ENCODE results near the gene SLC22A2.
"Not testable (repeated sequence)": the region's sequence is repeated elsewhere in the genome, so short reads cannot be mapped to it uniquely, and the experiment has no call there.

The SLC22A2 gene

DNA sequence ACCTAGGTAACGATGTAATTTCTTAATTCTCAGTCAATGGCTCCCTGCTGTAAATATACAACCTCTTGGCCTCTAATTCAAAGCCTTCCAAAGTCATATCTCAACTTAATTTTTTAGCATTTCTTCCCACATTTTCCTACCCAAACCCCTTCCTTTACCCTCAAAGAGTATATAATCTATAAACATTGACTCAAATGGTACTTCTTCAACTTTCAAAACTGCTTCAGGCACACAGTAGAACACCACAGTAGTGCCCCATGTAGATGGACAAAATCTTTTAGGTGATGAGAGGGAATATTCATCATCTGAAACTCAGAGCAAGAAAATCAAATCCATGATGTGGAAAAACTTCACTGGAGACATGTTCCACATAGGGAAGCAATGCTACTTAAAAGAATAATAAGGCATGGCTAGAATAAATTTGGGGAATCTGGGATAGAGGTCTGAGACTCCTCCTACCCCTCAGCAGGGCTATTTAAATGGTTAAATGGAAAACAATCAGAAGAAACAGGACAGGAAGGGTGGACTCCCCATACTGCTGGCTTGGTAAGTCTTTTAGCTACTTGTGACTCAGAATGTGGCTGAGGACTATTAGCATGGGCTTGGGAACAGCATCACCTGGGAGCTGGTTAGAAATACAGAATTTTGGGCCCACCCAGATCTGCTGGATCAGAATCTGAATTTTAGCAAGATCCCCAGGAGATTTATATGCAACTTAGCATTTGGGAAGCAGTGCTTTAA, 6.4 kb downstream of the SLC22A2 start:
- in situ Hi-C loops (cut with MboI; ENCODE audit: low sequenced_read_pairs) = no loop called here

DNA sequence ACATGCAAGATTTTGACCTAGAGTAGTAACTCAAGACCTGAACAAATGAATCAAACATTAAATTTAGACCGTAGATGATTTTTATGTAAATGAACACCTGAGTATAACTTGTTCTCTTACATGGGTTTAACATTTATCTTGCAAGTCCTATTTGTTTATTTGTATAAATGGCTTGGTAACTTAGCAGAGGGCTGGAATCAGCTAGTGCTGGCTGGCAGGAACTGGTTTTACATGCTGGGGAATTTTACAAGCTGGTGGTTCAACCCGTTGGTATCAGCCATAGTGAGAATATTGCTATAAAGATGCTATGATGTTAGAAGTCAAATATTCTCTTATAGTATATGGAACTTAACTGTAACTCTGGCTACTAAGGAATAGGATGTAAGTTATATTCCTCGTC, 8.9 kb downstream of the SLC22A2 start:
- in situ Hi-C loops (cut with MboI; ENCODE audit: low sequenced_read_pairs) = no loop called here

DNA sequence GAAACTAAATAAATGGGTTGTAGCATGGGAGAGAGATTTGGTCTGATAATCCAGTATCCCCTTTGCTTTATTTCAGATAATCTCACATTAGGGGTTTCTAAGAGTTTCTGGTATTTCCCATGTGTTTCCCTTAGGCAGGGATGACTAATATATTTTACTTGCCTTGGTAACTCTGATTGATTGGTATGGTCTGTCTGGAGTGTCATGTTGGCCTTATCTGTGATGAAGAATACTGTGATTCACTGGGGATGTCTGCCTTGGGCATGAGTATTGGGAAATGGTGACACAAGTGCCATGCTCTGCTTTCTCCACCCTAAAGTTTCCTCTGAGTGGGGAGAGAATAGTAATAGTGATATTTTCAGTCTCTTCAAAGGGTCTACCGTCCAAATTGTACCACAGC, 10.1 kb downstream of the SLC22A2 start:
- in situ Hi-C loops (cut with MboI; ENCODE audit: low sequenced_read_pairs) = no loop called here

DNA sequence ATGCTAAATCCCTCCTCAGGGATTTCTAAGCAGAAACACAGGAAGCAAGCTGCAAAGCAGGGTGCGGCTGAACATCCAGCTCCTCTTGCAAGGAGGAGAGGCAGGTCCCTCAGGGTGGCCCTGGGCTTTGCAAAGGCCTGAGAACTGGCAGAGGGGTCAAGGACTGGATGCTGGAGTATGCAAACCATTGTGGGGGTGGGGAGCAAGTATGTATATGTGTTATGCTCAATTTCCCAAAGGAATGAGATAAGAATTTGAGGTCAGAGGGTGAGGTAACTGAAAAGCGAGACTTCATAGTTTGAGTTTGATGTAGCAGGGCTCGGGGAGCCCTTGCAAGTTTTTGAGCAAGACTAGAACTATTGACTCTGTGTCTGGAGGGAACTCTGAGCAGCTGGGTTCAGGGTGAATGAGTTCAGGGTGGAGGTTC, 11.2 kb downstream of the SLC22A2 start:
- in situ Hi-C loops (cut with MboI; ENCODE audit: low sequenced_read_pairs) = no loop called here

DNA sequence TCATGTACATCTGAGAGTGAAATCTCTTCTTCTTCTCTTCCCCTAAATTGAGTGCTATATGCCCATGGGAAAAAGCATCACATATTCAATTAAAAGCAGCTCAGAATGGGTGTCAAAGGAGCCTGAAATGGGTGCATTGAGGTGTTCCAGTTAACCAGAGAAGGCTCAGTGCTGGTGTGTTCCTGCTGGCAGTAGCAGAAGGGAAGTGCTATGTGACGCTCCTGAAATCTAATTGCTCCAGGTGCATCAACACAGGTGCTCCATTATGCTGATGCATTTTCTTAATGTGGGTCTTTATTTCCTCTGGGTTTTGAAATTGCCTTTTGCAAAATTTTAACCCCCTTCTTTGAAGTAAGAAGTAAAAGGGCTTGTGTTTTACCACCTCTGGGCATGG, 17.9 kb downstream of the SLC22A2 start:
- in situ Hi-C loops (cut with MboI; ENCODE audit: low sequenced_read_pairs) = no loop called here

DNA sequence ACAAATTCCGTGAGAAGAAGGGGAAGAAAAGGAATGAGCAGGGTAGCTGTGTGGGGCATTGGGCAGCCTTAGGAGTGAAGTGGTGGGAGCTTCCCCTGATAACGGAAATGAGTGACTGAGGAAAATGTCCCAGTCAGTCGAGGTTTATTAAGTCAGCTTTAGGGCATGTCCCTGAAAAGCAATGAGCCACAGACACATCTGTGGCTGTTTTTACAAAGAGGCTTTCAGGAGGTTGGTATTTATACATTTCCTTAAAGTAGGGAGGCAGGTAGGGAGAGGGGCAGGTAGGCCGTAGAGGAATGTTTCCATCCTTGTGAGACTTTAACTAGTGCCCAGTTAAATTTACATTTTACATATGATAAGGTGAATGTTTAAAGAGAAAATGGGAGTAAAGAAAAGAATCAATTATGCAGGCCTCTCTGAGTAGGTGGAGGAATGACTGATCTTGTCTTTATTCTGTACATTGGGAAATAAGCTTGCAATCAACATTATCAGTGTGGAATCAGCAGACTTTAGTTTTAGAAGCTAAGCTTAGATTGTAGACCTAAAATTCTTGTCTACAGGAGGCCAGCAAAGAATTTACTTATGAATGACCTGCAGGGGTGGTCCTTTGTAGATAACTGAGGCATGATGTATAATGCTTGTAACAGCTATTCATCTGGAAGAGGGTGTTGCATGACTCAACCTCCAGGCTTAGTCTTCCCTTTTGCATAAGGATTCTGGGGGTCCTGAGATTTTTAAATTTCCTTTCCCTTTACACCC, 18.5 kb downstream of the SLC22A2 start:
- in situ Hi-C loops (cut with MboI; ENCODE audit: low sequenced_read_pairs) = no loop called here

GRCh38 chr6:160238761-160239751, 19.6 kb downstream of the SLC22A2 start:
- in situ Hi-C loops (cut with MboI; ENCODE audit: low sequenced_read_pairs) = no loop called here

- in situ Hi-C loops (cut with MboI; ENCODE audit: low sequenced_read_pairs) = no loop called here
Measured at GRCh38 chr6:160238278-160238711, 20.3 kb downstream of the SLC22A2 start.

- in situ Hi-C loops (cut with MboI; ENCODE audit: low sequenced_read_pairs) = not testable (repeated sequence)
Measured at GRCh38 chr6:160237597-160238275, 20.9 kb downstream of the SLC22A2 start.

DNA sequence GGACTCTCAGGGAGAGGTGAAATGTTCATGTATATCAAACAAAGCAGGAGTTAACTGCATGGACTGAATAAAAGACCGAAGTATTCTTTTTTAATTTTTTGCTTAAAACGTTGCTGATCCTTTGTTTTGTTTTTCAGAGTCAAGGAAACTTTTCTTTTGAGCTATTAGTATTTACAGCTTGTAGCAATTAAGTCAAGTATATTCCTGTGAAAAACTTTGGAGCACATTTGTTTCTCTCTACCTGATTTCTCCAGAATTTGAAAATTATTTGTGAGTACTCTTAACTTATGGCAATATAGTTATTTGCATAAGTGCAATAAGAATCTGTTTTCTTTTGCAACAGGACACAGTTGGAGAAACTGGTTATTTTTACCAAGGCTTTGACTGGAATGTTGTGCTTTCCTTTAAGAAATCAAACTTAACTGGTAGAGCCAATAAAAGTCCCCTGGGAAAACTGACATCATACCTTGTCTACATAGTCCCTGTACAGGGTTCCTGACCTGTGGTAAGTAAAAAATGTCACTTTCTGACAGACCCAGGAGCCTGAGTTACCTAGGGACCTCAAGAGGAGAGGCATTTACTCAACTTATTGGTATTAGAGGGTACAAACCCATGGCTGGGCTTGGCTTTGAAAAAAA, 22.3 kb downstream of the SLC22A2 start:
- in situ Hi-C loops (cut with MboI; ENCODE audit: low sequenced_read_pairs) = not testable (repeated sequence)

GRCh38 chr6:160233950-160234640, 24.5 kb downstream of the SLC22A2 start:
- in situ Hi-C loops (cut with MboI; ENCODE audit: low sequenced_read_pairs) = not testable (repeated sequence)

- in situ Hi-C loops (cut with MboI; ENCODE audit: low sequenced_read_pairs) = no loop called here
Measured at GRCh38 chr6:160227769-160228161, 30.9 kb downstream of the SLC22A2 start.

DNA sequence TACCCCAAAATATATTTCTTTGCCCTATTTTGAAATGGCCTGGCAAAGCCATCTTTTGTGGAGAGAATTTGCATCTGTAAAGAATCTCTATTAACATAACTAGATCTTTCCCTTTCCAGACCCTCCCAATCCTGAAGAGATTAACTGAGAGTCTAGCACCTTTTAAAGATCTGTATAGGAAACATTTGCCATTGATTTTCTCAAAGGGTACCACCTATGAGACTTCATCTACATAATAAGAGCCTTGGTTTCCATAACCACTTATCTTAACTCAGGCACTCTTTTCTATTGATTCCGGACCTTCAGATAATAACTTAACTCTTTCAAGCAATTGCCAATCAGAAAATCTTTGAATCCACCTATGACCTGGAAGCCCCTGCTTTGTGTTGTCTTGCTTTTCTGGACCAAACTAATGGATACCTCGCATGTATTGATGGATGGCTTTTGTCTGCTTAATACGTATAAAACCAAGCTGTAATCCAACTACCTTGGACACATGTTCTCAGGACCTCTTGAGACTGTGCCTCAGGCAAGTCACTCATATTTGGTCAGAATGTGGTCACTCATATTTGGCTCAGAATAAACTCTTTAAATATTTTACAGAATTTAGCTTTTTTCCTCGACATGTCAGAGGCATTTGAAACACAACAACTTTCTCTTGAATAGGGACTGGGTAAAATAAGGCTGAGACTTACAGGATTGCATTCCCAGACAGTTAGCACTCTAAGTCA, 31.4 kb downstream of the SLC22A2 start:
- in situ Hi-C loops (cut with MboI; ENCODE audit: low sequenced_read_pairs) = no loop called here

DNA sequence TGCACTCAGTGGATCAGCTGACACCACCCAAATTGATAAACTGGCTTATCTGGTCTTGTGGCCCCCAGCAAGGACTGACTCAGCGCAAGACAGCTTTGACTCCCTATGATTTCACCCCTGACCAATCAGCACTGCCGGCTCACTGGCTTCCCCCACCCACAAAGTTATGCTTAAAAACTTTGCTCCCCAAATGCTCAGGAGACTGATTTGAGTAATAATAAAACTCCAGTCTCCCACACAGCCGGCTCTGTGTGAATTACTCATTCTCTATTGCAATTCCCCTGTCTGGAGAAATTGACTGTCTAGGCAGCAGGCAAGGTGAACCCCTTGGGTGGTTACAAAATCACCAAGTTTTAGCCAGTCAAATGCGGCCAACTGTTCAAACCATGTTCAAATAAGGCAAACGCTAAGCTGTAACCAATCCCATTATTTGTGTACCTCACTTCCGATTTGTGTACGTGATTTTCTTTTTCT, 32.5 kb downstream of the SLC22A2 start:
- in situ Hi-C loops (cut with MboI; ENCODE audit: low sequenced_read_pairs) = no loop called here

DNA sequence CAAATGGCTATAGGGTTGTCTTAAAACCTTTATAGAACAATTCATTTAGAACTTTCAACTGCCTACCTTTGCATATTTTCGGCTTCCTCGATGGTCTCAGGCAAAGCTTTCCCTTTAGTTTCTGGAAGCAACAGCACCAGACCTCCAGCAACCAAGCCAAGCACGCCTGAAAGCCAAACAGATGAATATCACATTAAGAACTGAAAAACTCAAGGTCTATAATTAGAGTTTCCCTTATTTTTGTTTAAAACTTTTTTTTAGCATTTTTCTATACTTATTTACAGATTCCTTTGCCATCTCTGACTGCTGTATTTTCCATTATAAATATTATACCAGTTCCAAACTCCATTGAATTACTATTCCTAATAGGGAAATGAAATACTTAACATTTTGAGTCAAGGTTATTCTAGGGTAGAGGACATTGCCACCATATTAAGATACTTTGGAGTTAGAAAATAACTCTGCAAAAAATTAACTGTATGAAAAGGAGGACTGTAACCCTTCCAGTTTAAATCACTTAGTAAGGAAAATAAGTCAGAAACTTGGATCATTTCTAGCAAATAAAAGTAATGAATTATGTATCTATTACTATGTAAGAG, 33.9 kb downstream of the SLC22A2 start:
- in situ Hi-C loops (cut with MboI; ENCODE audit: low sequenced_read_pairs) = no loop called here

DNA sequence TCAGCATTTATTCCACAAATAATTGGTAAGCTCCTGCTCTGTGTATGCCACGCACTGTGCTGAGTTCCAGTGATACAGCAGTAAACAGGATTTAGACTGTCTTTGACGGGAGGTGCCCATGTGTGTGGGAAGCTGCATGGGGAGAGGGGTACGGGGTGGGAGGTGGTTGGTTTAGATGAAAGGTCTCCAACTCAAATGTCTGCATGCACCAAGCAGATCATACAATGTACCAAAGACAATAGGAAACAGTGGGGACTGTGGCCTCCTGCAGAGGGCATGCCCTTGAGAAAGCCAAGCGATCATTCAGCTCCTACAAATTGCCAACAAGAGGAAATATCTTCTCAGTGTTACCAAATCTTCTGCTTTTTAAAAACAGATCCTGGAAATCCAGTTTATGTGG, 36.1 kb downstream of the SLC22A2 start:
- in situ Hi-C loops (cut with MboI; ENCODE audit: low sequenced_read_pairs) = no loop called here

DNA sequence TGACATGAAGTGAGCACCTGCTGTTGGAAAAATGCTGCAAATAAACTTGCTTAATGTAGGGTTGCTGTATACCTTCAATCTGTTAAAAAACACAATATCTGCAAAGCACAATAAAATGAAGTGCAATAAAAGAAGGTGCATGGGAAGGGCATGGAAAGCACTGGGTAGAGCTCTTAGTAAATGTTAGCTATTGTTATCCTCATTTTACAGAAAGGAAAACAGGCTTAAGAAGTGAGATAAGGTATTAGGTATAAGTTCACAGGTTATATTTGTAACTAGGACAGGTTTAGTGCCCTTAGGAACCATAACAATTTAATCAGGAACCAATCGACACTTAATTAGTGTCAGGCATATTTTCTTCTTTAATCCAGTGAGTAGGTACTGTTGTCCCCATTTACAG, 36.7 kb downstream of the SLC22A2 start:
- in situ Hi-C loops (cut with MboI; ENCODE audit: low sequenced_read_pairs) = no loop called here

GRCh38 chr6:160221423-160221822, 37.2 kb downstream of the SLC22A2 start:
- in situ Hi-C loops (cut with MboI; ENCODE audit: low sequenced_read_pairs) = no loop called here
